Measurements from ENCODE around the gene THSD4. TPM values are rescaled to one million over a fixed set of nuclear protein-coding genes. Genes with fewer than 3 reads are reported as not detected.
A peak's percentile ranks its signal among the peaks of the same experiment; 100 is the strongest.

The THSD4 gene
- polyA plus RNA-seq, 2 of the 4 experiments (the other 2 are of a cell fraction): 15.8 to 40.7 TPM

- TF ChIP-seq BHLHE40 (IDR thresholded peaks at IDR 0.05; ENCODE audit: low read depth, low read length) (no peak), EP300 (IDR thresholded peaks at IDR 0.05) (no peak), ATOH8 (CRISPR knock-in tag; IDR thresholded peaks at IDR 0.05; ENCODE audit: low read depth) (0 out of 2 replicates have a peak, but pooled peaks have one; percentile 1), TP53 (CRISPR knock-in tag; IDR thresholded peaks at IDR 0.05) (no peak), RNF2 (IDR thresholded peaks at IDR 0.05; ENCODE audit: borderline replicate concordance, low read depth) (no peak), RCOR1 (IDR thresholded peaks at IDR 0.05; ENCODE audit: low read depth, low read length) (no peak), CBX8 (IDR thresholded peaks at IDR 0.05) (no peak), BCL3 (IDR thresholded peaks at IDR 0.05) (no peak), CEBPB (IDR thresholded peaks at IDR 0.05) (no peak), MYC (IDR thresholded peaks at IDR 0.05; ENCODE audit: borderline replicate concordance, low read length) (0 out of 2 replicates have a peak, but pooled peaks have one; percentile 21), CHD2 (IDR thresholded peaks at IDR 0.05; ENCODE audit: low read length, partially characterized antibody) (no peak), NPAS2 (CRISPR knock-in tag; IDR thresholded peaks at IDR 0.05; ENCODE audit: borderline replicate concordance) (no peak), USF2 (IDR thresholded peaks at IDR 0.05) (no peak), SMC3 (IDR thresholded peaks at IDR 0.05) (peak; percentile 24; the same call in 2 of the 3 replicates), GATA3 (IDR thresholded peaks at IDR 0.05; ENCODE audit: borderline replicate concordance) (no peak), ELK1 (IDR thresholded peaks at IDR 0.05; ENCODE audit: low read depth, low read length) (no peak), CTCF (IDR thresholded peaks at IDR 0.05) (peak; percentile 61), KDM5A (IDR thresholded peaks at IDR 0.05) (no peak), REST (IDR thresholded peaks at IDR 0.05) (no peak), POLR2A (IDR thresholded peaks at IDR 0.05; ENCODE audit: low read length) (0 out of 2 replicates have a peak, but pooled peaks have one; percentile 2), RAD21 (conservative IDR thresholded peaks at IDR 0.05 in 1 of 2, IDR thresholded peaks at IDR 0.05 in 1 of 2) (no peak; a peak in 3 of 5 replicates), ZNF302 (CRISPR knock-in tag; IDR thresholded peaks at IDR 0.05) (no peak), MAZ (IDR thresholded peaks at IDR 0.05; ENCODE audit: borderline replicate concordance, low read depth, low read length) (no peak), RFX5 (IDR thresholded peaks at IDR 0.05) (0 out of 2 replicates have a peak, but pooled peaks have one; percentile 12), FOSB (CRISPR knock-in tag; IDR thresholded peaks at IDR 0.05) (no peak), JUN (IDR thresholded peaks at IDR 0.05) (peak in 1 of 2 experiments; percentile 10; a peak in 2 of 5 replicates), MAFK (IDR thresholded peaks at IDR 0.05; ENCODE audit: partially characterized antibody) (no peak)
- Histone ChIP-seq H3K4me1 (peaks cover 59% of the 10 kb centered on the region), H3K9me3 (no peaks in the 10 kb centered on the region), H3K4me3 (peak overlapping the region; percentile 59), H3K27ac (peak overlapping the region; percentile 93 to 94), H3K4me2 (peak overlapping the region; percentile 83)
- POLR2A ChIA-PET: interaction anchor here (0.6 to 1.5 kb wide), 6 partner anchors 13 to 1639 kb away, joined by 3 to 6 read pairs (median 4); no protein-coding TSS in a partner anchor
- ATAC-seq (peak; percentile 72 to 74), DNase-seq (ENCODE audit: low read depth in 1 of 2, low spot score in 1 of 2) (peak; percentile 67 to 78), FAIRE-seq (peak; percentile 7)
- CTCF ChIA-PET: interaction anchor here (0.6 to 8.1 kb wide), 58 partner anchors 9 to 686 kb away, joined by 3 to 52 read pairs (median 3); no protein-coding TSS in a partner anchor
- WGBS (ENCODE audit: missing lambda C conversion rate): under 1% methylated on average over 48 of the region's 93 CpGs
These were observed 488 bp downstream of the THSD4 start for GRCh38 chr15:71115567-71116351.

Measured in A549 (cell line).